ENCODE measurements around the gene TBX2. TPM values are rescaled to one million over a fixed set of nuclear protein-coding genes. Genes with fewer than 3 reads are reported as not detected.

TBX2 gene
- total RNA-seq, 2 donors from 2014 or later, result 35.2 to 49.5 TPM

DNA sequence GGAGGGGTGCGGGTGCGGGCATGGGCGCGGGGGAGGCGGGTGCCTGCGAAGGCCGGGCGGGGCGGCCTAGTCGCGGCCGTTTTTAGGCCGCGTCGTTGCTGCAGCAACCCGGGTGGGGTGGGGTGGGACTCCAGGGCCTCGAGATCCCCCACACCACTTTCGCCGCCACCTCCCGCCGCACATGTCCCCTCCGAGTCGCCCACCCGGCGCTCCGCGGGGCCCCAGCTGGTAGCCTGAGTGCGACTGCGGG lies 11.3 kb downstream of the TBX2 start:
- DNase-seq (ENCODE audit: low spot score) (no peak), ATAC-seq (ENCODE audit: insufficient number of reproducible peaks, low FRiP score, low read depth) (no peak)
- no peaks in the 10 kb centered on the region for H3K9me3 ChIP-seq
- no peaks in the 10 kb centered on the region for H3K36me3 ChIP-seq
- H3K4me1 ChIP-seq (ENCODE audit: control insufficient read depth in 1 of 2, low read depth in 2 of 2), result peaks cover 12 to 75% of the 10 kb centered on the region in 2 donors
- H3K27me3 ChIP-seq (replicated peaks; ENCODE audit: insufficient read depth), result no peaks in the 10 kb centered on the region
- TF ChIP-seq, protein P1, sequence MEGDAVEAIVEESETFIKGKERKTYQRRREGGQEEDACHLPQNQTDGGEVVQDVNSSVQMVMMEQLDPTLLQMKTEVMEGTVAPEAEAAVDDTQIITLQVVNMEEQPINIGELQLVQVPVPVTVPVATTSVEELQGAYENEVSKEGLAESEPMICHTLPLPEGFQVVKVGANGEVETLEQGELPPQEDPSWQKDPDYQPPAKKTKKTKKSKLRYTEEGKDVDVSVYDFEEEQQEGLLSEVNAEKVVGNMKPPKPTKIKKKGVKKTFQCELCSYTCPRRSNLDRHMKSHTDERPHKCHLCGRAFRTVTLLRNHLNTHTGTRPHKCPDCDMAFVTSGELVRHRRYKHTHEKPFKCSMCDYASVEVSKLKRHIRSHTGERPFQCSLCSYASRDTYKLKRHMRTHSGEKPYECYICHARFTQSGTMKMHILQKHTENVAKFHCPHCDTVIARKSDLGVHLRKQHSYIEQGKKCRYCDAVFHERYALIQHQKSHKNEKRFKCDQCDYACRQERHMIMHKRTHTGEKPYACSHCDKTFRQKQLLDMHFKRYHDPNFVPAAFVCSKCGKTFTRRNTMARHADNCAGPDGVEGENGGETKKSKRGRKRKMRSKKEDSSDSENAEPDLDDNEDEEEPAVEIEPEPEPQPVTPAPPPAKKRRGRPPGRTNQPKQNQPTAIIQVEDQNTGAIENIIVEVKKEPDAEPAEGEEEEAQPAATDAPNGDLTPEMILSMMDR (IDR thresholded peaks at IDR 0.05), result no peak
- H3K4me3 ChIP-seq, result peak overlapping the region; percentile 82
- peak overlapping the region; percentile 94 to 96 for H3K27ac ChIP-seq

DNA sequence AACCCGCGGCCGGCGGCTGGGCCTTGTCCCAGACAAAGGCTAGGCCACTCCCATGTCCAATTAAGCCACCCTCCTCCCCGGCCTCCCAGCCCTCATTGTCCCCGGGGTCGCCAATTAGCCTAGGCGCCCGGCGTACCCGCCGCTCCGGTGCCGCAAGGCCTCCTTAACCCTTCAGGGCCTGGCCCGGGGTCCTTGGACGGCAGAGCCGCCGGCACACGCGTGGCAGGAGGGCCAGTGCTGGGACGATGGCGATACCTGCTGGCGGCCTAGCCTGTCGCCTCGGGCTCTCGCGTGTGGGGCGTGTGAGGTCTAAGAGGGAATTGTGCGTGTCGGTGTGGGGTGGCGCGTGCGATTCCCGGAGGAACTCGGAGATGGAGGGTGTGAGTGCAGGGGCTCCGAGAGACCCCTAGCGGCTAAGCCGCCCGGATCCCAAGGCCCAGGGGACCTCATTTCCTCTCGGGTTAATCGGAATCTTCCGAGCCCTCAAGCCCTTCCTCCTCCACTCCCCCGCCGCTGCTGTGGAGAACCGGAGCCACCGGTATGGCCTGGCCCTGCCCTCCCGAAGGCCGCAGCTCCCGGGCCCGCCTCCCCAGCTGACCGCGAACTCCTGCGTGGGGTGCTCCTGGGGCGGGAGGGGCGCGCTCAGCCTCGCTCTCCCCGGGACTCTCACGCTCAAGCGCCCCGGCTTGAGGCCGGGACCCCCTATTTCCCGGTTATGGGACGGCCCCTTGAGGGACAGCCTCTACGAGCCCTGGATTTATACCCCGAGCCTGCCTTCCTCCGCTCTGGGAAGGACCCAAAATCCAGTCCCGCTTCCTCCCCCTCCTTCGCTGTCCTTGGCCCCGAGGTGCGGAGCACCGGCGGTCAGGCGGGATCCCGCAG lies 11.9 kb downstream of the TBX2 start:
- DNase-seq (ENCODE audit: low spot score), result no peak
- Histone ChIP-seq H3K27me3 (replicated peaks; ENCODE audit: insufficient read depth) (no peaks in the 10 kb centered on the region), H3K4me1 (ENCODE audit: control insufficient read depth in 1 of 2, low read depth in 2 of 2) (peaks cover 12 to 81% of the 10 kb centered on the region in 2 donors)

DNA sequence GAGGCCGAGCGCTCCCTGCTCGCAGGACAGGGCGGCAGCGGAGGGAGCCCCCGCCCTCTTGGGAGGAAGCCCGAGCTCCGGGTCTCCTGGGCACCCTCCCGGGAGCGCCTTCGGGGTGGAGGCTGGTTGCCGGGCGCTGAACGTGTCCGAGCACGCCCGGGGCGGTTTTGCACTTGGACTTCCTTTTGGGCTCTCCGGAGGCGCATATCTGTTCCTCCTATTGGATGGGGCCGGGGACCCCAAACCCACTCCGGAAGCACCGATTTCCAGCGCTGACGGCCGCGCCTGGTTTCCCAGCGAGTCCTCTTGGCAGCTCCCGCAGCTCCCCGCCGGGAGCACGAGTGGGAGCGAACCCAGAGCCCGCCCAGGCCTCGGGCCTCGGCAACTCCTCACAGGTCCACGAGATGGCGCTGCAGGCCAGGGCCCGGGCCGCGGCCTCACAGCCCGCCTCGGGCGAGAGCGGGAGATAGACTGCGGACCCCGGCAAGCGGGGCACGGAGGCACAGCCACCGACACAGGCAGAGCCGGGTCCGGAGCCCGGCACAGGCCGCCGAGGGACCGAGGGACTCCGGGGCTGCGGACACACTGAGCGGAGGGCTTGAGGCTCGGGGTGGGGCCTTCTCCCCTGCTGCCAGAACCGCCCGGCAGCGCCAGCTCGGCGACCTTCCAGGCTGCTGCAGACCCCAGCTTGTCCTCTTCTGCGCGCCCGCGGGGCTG lies 12.7 kb downstream of the TBX2 start:
- no peaks in the 10 kb centered on the region for H3K36me3 ChIP-seq
- H3K27ac ChIP-seq, result peak overlapping the region; percentile 94 to 96
- ATAC-seq (ENCODE audit: insufficient number of reproducible peaks, low FRiP score, low read depth) (peak; percentile 57), DNase-seq (ENCODE audit: low spot score) (no peak)
- H3K4me3 ChIP-seq, result peak overlapping the region; percentile 82
- TF ChIP-seq, protein P1 (IDR thresholded peaks at IDR 0.05), result peak; percentile 99
- H3K9me3 ChIP-seq, result no peaks in the 10 kb centered on the region
- peaks cover 12 to 82% of the 10 kb centered on the region in 2 donors for H3K4me1 ChIP-seq (ENCODE audit: control insufficient read depth in 1 of 2, low read depth in 2 of 2)
- no peaks in the 10 kb centered on the region for H3K27me3 ChIP-seq (replicated peaks; ENCODE audit: insufficient read depth)

More for the DNA sequence above, 11.9 kb downstream of the TBX2 start:
- H3K36me3 ChIP-seq, result no peaks in the 10 kb centered on the region
- no peaks in the 10 kb centered on the region for H3K9me3 ChIP-seq
- peak overlapping the region; percentile 82 for H3K4me3 ChIP-seq
- H3K27ac ChIP-seq, result peak overlapping the region; percentile 94 to 96
- TF ChIP-seq, protein P1 (IDR thresholded peaks at IDR 0.05), result no peak
- ATAC-seq (ENCODE audit: insufficient number of reproducible peaks, low FRiP score, low read depth), result peak; percentile 22

DNA sequence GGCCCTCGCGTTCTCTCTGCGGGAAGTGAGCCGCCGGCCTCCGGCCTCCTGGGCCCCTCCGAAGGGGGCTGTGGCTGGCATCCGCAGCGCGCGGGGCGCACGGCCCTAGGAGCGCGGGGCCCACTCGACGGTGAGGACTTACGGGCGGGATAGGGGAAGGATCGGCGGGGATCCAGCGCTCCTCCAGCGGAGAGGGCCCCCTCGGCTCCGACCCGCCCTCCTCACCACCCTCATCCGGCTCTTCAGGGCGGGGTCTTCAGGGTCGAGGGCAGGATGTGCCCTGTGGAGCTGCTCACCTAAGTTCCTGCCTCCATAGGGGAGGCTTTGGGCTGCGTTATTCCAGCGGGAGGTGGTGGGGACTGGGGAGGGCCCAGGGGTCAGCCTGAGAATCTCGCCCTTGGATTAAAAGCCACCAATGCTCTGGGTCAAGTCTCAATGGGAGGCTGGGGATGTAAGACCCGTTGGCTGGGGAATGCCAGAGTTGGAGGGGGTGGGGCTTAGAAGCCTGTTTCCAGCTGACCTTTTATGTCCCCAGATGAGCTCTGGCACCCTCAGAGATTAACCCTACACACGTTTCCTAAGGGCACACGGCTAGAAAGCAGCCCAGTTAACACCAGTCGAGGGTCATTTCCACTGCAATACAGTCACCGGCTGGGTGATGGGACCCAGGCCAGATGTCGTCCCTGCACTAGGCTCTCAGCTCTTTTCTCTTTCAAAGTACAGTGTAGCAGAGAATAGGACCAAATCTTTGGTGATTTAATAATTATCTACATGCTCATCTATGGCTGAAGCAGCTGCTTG lies 13.4 kb downstream of the TBX2 start:
- TF ChIP-seq, protein P1 (IDR thresholded peaks at IDR 0.05), result no peak
- Histone ChIP-seq H3K4me3 (peak overlapping the region; percentile 82), H3K36me3 (no peaks in the 10 kb centered on the region), H3K27me3 (replicated peaks; ENCODE audit: insufficient read depth) (no peaks in the 10 kb centered on the region), H3K9me3 (no peaks in the 10 kb centered on the region), H3K27ac (peak overlapping the region; percentile 94 to 96), H3K4me1 (ENCODE audit: control insufficient read depth in 1 of 2, low read depth in 2 of 2) (peaks cover 12 to 74% of the 10 kb centered on the region in 2 donors)
- ATAC-seq (ENCODE audit: insufficient number of reproducible peaks, low FRiP score, low read depth) (no peak), DNase-seq (ENCODE audit: low spot score) (no peak)
